NCI-H1048 (cell line): Measurements from ENCODE around the gene SH3BGRL3.
"Not testable (repeated sequence)": the region's sequence is repeated elsewhere in the genome, so short reads cannot be mapped to it uniquely, and the experiment has no call there.

ENCODE experiments used
- DNase-seq: peaks from one replicate; lab custom pipeline; 2025; lab: John Stamatoyannopoulos, UW

Gene SH3BGRL3

DNA sequence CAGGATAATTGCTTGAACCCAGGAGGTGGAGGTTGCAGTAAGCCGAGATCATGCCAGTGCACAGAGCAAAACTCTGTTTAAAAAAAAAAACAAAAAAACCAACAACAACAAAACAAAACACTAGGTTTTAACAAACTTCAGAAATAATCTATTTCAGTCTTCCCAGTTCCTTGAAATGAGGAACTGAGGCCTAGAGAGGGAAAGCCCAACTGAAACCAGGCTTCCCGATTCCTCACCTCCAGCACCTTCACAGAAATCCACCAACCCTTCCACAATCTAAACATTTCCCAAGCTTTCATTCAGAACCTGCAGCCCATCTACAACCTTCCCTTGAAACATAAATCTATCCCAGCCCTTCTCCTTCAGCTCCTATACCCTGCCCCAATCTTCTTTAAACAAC lies 37.3 kb downstream of the SH3BGRL3 start:
- DNase-seq, result no peak

DNA sequence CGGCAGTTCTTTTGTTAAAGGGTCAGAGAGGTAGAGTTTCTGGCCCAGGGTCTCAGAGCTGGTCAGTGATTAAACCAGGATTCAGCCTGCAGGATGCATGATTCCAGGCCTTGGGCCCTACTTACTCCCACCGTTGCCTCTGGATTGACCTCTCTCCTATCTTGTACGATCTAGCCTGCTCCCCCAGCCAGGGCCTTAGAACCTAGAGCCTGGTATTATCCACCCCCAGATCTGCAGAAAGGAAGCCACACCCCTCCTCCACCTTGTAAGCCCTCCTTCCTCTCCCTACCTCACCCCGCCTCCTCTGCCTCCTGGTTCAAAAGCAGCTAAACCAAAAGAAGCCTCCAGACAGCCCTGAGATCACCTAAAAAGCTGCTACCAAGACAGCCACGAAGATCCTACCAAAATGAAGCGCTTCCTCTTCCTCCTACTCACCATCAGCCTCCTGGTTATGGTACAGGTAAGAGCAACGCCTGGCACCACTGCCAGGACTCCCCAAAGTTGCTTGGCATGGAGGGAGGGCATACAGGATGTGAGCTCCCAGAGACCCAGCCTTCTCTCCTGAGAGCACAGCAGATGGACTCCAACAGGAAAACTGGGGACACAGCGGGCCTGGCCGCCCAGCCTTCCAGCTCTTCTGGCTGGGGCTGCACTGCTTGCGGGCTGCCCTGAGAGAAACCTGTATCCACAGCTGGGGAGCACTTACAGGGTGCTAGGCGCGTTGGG lies 37.9 kb downstream of the SH3BGRL3 start, which contains the start of gene CD52:
CD52 (plus strand) TSS at position 347 of the 726 bp plus-strand sequence; CDS start at position 407, 60 bp downstream.
- DNase-seq, result no peak

DNA sequence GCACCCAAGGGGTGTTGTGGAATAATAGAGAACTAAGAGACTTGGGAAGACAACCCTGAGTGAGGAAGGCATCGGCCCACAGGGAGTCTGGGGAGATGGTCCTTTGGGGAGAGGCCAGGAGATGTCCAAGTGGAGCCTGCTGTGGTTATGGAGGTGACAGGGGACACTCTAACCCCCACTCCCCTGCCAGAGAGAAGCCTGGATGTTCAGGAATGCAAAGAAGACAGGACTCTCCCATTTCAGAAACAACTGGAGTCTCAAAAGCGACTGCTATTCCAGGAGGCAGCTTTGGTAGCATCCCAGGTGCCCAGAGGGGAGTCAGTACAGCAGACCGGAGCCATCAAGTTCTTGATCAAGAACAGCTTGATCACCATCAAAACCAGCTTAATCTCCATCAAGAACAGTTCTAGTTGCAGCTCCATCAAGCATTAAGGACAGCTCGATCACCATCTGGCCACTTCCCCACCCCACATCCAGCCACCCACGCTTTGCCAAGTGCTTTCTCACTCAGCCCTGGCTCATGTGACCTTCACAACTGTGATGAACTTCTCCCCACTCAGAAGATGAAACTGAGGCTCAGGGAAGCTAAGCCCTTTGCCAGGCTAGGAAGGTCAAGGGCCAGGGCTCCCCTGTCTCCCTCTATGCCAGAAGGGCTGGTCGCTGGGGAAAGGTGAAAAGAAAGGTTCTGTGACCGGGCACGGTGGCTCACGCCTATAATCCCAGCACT lies 38.6 kb downstream of the SH3BGRL3 start:
- no peak for DNase-seq

DNA sequence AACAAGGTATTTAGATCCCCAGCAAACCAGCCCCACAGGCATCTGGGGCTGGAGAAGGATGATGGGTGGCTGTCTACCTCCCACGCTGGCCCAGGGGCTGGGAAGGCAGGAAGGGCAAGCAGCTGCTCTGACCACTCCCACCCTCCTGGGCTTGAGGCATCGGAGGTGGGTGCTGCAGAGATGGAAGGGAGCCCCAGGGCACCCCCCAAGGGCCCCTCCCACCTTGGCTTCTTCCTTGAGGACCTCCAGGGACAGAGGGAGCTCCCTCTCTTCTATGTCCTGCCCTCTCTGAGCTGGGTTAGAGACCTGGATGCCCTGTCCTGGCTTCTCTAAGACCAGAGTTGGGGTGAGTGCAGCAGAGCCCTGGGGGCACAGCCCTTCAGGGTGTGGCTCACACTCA lies 41.0 kb downstream of the SH3BGRL3 start:
- DNase-seq, result no peak

DNA sequence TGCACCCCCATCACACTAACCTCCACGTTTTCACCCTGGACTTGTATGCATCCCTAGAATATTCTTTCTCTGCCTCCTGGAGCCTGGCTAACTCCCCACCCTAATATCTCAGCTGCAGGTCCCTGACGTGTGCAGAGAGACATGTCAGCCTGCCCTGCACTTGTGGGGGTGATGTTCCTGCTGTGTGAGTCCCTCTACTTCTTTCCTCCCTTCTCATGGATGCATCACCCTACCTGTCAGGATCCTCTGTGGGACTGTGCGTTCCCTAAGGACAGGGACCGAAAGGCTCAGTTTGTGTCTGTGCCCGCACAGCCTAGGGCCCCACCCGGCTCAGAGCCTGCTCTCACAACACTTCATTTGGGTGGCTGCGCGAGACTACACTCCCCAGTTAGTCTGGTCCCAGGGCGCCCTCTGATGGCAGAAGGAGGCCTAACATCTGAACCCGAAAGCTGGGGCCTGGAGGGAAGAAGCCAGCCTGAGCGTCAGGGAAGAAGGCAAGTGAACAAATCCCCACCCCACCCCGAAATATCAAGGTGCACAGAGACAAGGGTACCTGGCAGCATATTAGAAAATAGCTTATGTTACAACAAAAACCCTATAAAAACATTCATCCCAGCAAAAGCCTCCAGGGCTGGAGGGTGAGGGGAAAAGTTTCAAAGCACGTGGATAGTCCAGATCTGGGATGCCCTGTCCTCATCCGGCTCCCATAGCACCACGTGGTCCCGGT lies 41.6 kb downstream of the SH3BGRL3 start:
- peak; percentile 46 for DNase-seq

DNA sequence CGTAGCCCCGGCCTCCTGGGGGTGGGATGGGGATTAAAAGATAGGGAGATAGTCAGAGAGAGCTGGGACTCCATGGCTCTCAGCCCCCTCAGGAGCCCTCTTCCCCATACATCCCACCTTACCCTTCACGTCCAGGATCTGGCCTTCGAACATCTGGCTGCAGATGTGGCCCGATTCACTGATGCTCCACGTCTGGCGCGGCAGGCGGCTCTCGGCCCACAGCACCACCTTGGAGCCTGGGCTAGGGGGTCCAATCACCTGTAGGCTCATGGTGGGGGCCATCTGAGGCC lies 42.1 kb downstream of the SH3BGRL3 start:
- no peak for DNase-seq

DNA sequence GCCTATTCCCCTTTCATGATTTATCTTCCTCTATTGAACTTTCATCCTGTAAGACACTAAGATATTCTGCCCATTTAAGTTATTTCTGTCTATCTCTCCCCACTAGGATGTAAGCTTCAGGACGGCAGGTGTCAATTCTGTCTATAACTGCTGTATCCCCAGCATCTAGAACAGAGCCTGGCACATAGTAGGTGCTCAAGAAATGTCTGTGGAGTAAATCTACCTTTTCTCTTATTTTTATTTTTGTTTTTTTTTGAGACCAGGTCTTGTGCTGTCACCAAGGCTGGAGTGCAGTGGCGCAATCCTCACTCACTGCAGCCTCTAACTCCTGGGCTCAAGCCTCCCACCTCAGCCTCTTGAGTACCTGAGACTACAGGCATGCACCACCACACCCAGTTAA lies 43.5 kb downstream of the SH3BGRL3 start:
- no peak for DNase-seq

DNA sequence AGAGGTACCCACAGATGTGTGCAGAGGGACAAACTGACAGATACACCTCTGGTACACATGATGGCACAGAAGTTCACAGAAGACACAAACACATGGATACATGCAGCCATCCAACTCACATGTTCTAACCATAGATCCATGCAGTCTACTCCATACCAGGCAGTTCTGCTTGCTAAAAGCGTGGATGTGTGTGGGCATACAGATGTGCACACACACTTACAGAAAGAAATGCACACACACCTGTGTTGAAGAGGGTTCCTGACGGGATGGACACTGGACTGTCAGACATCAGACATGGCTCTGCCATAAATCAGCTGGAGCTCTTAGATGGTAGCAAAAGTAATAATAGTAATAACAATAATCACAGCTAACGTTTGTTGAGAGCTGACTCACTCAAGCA lies 44.7 kb downstream of the SH3BGRL3 start:
- no peak for DNase-seq

DNA sequence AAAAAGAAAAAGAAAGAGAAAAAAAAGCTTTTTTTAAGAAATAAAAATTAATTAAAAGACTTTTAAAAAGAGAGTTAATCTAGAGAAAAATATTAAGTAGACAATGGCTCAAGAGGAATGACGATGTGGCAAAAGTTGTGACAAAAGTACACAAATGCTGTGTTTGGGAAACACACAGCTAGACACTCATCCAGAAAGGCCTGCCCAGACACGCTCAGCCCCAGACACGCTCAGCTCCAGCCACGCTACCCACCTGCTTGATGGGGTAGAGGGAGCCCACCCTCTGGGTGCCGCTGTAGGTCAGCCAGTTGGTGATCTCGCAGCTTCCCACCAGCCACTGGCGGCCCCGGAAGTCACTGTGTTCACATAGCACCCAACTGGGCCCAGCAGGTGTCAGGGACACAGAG lies 48.1 kb downstream of the SH3BGRL3 start:
- no peak for DNase-seq

DNA sequence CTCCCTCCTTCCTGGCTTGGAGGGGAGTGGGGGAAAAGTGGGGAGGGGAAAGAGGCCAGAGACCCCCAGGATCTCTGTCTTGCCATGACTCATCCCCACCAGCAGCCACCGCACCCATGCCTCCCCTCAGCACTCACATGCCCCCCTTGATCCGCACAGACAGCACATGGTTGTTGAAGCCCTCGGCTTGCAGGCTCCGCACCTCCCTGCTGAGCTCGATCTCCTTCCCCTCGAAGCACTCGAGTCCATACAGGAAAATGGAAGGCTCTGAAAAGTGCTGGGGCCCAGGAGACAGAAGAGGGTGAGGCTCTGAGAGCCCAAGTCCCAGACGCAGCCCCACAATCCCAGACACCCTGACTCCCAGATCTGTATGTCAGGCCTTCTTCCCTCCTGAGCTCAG lies 48.7 kb downstream of the SH3BGRL3 start:
- no peak for DNase-seq

DNA sequence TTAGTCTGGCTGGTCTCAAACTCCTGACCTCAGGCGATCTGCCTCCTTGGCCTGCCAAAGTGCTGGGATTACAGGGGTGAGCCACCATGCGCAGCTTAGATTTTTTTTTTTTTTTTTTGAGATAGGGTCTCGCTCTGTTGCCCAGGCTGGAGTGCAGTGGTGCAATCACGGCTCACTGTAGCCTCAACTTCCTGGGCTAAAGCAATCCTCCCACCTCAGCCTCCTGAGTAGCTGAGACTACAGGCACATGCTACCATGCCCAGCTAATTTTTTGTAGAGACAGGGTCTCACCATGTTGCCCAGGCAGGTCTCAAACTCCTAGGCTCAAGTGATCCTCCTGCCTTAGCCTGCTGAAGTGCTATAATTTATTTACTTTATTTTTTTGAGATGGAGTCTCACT lies 49.5 kb downstream of the SH3BGRL3 start:
- DNase-seq, result not testable (repeated sequence)

DNA sequence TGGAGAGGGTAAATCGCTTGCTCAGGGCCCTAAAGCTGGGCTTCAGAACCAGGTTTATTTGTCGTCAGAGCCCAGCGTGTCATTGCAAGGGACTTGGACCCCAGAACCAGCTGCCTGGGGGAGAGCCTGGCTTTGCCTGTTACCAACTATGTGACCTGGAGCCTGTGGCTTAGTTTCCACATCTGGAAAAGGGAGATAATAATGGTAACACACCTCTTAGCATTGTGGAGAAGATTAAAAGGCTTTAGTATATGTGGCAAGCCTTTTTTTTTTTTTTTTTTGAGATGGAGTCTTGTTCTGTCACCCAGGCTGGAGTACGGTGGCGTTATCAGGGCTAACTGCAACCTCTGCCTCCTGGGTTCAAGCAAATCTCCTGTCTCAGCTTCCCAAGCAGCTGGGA lies 50.4 kb downstream of the SH3BGRL3 start:
- DNase-seq, result no peak
